ENCODE results near the gene CR1. TPM values are rescaled to one million over a fixed set of nuclear protein-coding genes. Genes with fewer than 3 reads are reported as not detected.

Gene CR1
- total RNA-seq, 1 donor from 2014 or later: 0.09 TPM

DNA sequence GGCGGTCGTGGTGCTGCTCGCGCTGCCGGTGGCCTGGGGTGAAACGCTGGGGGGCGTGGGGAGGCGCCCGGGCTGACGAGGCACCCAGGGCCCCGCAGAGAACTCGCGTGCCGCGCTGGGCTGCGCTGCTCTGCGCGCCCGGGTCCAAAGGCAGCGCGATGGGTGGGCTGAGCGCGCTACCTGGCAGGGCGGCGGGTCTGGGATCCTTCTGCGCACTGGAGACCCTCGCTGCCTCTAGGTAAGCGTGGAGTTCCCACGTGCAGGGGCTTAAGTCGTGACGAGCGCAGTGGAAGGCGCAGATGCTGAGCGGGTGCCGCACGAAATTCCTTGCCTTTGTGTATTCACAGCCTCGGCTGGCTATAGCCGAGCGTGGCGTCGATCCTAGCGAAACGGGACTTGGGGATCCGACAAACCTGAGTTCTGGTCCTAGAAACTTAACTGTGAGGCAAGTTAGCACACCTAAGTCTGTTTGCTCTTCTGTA is 173.6 kb downstream of the CR1 start:
- Mint-ChIP-seq H3K4me3 (ENCODE audit: unreplicated experiment) (no peak overlapping the region), H3K4me1 (ENCODE audit: low read depth, unreplicated experiment) (peaks cover 6% of the 10 kb centered on the region), H3K36me3 (ENCODE audit: low read depth, unreplicated experiment) (no peaks in the 10 kb centered on the region), H3K27ac (ENCODE audit: unreplicated experiment) (no peak overlapping the region), H3K27me3 (ENCODE audit: low read depth, unreplicated experiment) (peaks cover 2% of the 10 kb centered on the region), H3K9me3 (ENCODE audit: unreplicated experiment) (peaks cover 7% of the 10 kb centered on the region)
- peak; percentile 89 for TF ChIP-seq EZH2 (IDR thresholded peaks at IDR 0.05; ENCODE audit: insufficient read depth, low read length)
- TF ChIP-seq, protein P1, sequence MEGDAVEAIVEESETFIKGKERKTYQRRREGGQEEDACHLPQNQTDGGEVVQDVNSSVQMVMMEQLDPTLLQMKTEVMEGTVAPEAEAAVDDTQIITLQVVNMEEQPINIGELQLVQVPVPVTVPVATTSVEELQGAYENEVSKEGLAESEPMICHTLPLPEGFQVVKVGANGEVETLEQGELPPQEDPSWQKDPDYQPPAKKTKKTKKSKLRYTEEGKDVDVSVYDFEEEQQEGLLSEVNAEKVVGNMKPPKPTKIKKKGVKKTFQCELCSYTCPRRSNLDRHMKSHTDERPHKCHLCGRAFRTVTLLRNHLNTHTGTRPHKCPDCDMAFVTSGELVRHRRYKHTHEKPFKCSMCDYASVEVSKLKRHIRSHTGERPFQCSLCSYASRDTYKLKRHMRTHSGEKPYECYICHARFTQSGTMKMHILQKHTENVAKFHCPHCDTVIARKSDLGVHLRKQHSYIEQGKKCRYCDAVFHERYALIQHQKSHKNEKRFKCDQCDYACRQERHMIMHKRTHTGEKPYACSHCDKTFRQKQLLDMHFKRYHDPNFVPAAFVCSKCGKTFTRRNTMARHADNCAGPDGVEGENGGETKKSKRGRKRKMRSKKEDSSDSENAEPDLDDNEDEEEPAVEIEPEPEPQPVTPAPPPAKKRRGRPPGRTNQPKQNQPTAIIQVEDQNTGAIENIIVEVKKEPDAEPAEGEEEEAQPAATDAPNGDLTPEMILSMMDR (IDR thresholded peaks at IDR 0.05; ENCODE audit: insufficient read depth, low read depth, low read length): no peak
- H3K4me3 ChIP-seq (ENCODE audit: insufficient read depth, low read depth, low read length): no peak overlapping the region
- no peaks in the 10 kb centered on the region for H3K9me3 ChIP-seq (ENCODE audit: insufficient read depth, low read depth, low read length)
- no peak overlapping the region for H3K9ac ChIP-seq (ENCODE audit: low read length)
- DNase-seq (ENCODE audit: low read depth) (no peak), FAIRE-seq (no peak)
- H3K4me1 ChIP-seq (ENCODE audit: insufficient read depth, low read length): no peaks in the 10 kb centered on the region
- no peaks in the 10 kb centered on the region for H3K36me3 ChIP-seq (ENCODE audit: insufficient read depth, low read length)
- peak overlapping the region; percentile 41 for H3K4me2 ChIP-seq (ENCODE audit: low read length)
- no peaks in the 10 kb centered on the region for H4K20me1 ChIP-seq (ENCODE audit: insufficient read depth, low read length)
- H3K27ac ChIP-seq (ENCODE audit: low read depth, low read length): no peak overlapping the region
- H3K27me3 ChIP-seq (ENCODE audit: insufficient read depth, low read length): peaks cover 39% of the 10 kb centered on the region
- H3K79me2 ChIP-seq (ENCODE audit: insufficient read depth, low read length): no peaks in the 10 kb centered on the region
- H2AFZ ChIP-seq (ENCODE audit: low read depth, low read length): no peak overlapping the region

DNA sequence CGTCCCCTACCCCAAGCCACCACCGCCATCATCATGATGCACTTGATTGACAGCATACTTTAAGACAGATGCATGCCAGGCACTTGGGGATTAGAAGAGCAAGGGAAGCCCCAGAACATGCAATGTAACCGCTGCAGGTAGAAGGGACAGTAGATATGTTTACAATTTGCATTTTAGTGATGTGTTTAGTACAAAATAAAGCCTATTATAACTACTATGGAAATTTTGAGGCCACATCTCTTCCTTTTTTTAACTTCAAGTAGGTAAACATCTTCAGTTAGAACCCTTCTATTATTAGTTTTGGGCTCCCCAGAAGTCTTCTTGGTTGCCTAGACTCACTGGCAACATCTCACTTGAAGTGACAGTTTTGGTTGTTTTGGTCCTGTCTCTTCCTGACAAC is 174.2 kb downstream of the CR1 start:
- Histone ChIP-seq H3K4me1 (ENCODE audit: insufficient read depth, low read length) (no peaks in the 10 kb centered on the region), H3K9ac (ENCODE audit: low read length) (no peak overlapping the region), H3K79me2 (ENCODE audit: insufficient read depth, low read length) (no peaks in the 10 kb centered on the region), H3K9me3 (ENCODE audit: insufficient read depth, low read depth, low read length) (no peaks in the 10 kb centered on the region), H3K36me3 (ENCODE audit: insufficient read depth, low read length) (no peaks in the 10 kb centered on the region), H3K4me3 (ENCODE audit: insufficient read depth, low read depth, low read length) (no peak overlapping the region), H2AFZ (ENCODE audit: low read depth, low read length) (no peak overlapping the region), H3K4me2 (ENCODE audit: low read length) (no peak overlapping the region), H4K20me1 (ENCODE audit: insufficient read depth, low read length) (no peaks in the 10 kb centered on the region), H3K27ac (ENCODE audit: low read depth, low read length) (no peak overlapping the region), H3K27me3 (ENCODE audit: insufficient read depth, low read length) (peaks cover 40% of the 10 kb centered on the region)
- no peak overlapping the region for H3K27ac Mint-ChIP-seq (ENCODE audit: unreplicated experiment)
- peaks cover 2% of the 10 kb centered on the region for H3K27me3 Mint-ChIP-seq (ENCODE audit: low read depth, unreplicated experiment)
- FAIRE-seq: no peak
- H3K4me1 Mint-ChIP-seq (ENCODE audit: low read depth, unreplicated experiment): peaks cover 8% of the 10 kb centered on the region
- H3K36me3 Mint-ChIP-seq (ENCODE audit: low read depth, unreplicated experiment): no peaks in the 10 kb centered on the region
- TF ChIP-seq, protein P1 (IDR thresholded peaks at IDR 0.05; ENCODE audit: insufficient read depth, low read depth, low read length): no peak
- no peak for TF ChIP-seq EZH2 (IDR thresholded peaks at IDR 0.05; ENCODE audit: insufficient read depth, low read length)
- no peak for DNase-seq (ENCODE audit: low read depth)
- H3K9me3 Mint-ChIP-seq (ENCODE audit: unreplicated experiment): peaks cover 8% of the 10 kb centered on the region
- H3K4me3 Mint-ChIP-seq (ENCODE audit: unreplicated experiment): no peak overlapping the region

DNA sequence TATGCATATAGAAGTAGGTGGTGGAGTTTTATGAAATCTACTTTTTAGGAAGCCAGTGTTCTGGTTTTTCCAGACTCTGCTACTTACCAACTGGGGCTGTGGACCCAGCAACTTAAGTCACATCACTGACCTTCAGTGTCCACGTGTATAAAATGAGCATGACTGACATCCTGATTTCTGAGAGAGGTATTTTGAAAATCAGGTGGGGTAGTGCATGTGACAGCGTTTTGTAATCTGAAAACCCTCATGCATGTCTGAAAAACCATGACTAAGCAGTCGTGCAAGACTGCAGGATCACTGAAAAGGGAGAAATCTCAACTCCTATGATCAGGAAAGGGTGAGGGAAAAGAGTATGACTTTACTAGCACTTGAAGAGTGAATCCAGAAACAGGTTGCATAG is 175.0 kb downstream of the CR1 start:
- H3K27ac Mint-ChIP-seq (ENCODE audit: unreplicated experiment): no peak overlapping the region
- peaks cover 12% of the 10 kb centered on the region for H3K4me1 Mint-ChIP-seq (ENCODE audit: low read depth, unreplicated experiment)
- H3K79me2 ChIP-seq (ENCODE audit: insufficient read depth, low read length): no peaks in the 10 kb centered on the region
- TF ChIP-seq, protein P1 (IDR thresholded peaks at IDR 0.05; ENCODE audit: insufficient read depth, low read depth, low read length): no peak
- TF ChIP-seq EZH2 (IDR thresholded peaks at IDR 0.05; ENCODE audit: insufficient read depth, low read length): no peak
- H3K27ac ChIP-seq (ENCODE audit: low read depth, low read length): no peak overlapping the region
- H3K9me3 ChIP-seq (ENCODE audit: insufficient read depth, low read depth, low read length): no peaks in the 10 kb centered on the region
- H3K4me3 ChIP-seq (ENCODE audit: insufficient read depth, low read depth, low read length): no peak overlapping the region
- H3K4me1 ChIP-seq (ENCODE audit: insufficient read depth, low read length): no peaks in the 10 kb centered on the region
- H3K4me2 ChIP-seq (ENCODE audit: low read length): no peak overlapping the region
- H3K27me3 Mint-ChIP-seq (ENCODE audit: low read depth, unreplicated experiment): peaks cover 2% of the 10 kb centered on the region
- no peak overlapping the region for H3K4me3 Mint-ChIP-seq (ENCODE audit: unreplicated experiment)
- DNase-seq (ENCODE audit: low read depth) (no peak), FAIRE-seq (no peak)
- peaks cover 40% of the 10 kb centered on the region for H3K27me3 ChIP-seq (ENCODE audit: insufficient read depth, low read length)
- H4K20me1 ChIP-seq (ENCODE audit: insufficient read depth, low read length): no peaks in the 10 kb centered on the region
- H3K9me3 Mint-ChIP-seq (ENCODE audit: unreplicated experiment): peaks cover 8% of the 10 kb centered on the region
- no peak overlapping the region for H2AFZ ChIP-seq (ENCODE audit: low read depth, low read length)
- no peaks in the 10 kb centered on the region for H3K36me3 ChIP-seq (ENCODE audit: insufficient read depth, low read length)
- H3K9ac ChIP-seq (ENCODE audit: low read length): no peak overlapping the region
- H3K36me3 Mint-ChIP-seq (ENCODE audit: low read depth, unreplicated experiment): no peaks in the 10 kb centered on the region
